HL-60/S4 treated with phorbol 12-myristate 13-acetate at 8.2 ng/mL for 4 days and 3 days (cell line): ENCODE measurements around the gene FSTL5.

Experiments used
- in situ Hi-C: fragments of 300-500 bp; cut with MboI; formaldehyde crosslinking; loops from 2 replicates; pipeline ENCODE4 v1.15.0; 2022; ENCODE audit warnings: low sequenced_read_pairs

Gene FSTL5

DNA sequence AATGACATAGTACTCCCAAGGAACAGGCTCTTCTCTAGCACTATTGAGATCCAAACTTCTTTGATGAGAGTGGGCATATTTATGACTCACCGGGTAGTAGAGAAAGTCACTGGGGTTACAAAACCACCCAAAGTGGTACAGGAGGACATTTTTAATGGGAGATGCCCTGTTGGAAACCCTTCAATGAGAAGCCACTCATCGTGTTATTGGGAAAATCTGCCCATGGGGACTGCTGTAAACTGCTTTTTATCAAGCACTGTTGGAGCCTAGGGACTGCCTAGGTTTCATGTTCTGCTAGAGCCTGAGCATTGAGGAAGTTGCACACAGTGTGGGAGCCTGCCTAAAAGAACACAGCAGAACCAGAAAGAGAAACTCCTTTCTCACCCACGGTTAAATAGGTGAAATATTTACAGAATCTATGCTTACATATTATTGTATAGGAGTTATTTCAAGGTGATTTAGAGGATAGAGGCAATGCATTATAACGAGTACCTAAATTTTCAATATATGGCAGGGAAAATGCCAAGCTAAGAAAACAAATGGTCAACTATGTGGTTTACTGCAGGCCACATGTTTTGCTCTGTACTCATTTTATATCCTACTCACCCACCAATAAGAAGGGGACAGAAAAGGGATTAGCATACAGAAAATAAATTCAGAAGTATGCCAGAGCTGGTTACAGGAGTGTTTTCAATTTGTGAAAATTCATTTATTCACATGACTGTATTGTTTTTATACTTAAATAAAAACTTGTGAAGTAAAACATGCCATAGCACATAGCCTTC is 559.1 kb downstream of the FSTL5 start:
- in situ Hi-C loops = no loop called here

DNA sequence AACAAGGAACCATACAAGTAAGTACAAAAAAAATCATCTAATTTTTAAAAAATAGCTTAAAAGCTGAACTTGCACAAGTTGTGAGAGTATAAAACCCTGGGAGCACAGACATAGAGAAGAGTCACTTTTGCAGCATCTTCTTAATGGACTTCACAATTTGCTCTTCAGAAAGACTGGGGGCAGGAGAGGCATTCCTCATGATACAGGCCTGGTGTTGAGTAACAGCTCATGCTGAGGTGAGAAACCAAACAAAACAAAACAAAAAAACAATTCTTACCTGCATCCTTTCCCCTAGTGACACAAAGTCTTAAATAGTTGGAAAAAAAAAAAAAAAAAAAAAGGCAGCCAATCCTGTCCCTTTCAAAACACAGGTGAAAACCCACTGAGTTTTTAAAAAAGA is 562.8 kb downstream of the FSTL5 start:
- in situ Hi-C loops = no loop called here

DNA sequence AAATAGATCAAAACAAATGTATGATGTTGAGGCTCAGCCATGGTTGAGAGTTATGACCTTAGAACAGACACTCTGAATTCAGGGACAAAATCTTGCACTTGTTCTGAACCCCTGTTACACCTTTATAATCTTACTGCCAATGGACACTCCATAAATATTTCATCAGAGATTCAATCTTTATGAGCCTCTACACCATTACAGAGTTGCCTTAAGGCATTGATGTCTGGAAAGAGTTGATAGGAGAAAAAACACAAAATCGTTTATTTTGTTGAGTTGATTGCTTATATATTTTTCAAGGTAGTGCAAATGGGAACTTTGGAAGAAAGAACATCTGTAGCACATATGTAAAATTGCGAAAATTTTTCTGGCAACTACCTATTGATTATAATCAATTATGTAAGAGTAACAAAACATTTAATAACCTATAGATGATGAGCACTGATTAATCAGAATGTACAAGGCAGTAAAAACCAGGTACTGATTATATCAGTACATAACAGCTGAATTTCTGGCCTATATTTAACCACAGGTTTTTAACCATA is 568.5 kb downstream of the FSTL5 start:
- in situ Hi-C loops = no loop called here

DNA sequence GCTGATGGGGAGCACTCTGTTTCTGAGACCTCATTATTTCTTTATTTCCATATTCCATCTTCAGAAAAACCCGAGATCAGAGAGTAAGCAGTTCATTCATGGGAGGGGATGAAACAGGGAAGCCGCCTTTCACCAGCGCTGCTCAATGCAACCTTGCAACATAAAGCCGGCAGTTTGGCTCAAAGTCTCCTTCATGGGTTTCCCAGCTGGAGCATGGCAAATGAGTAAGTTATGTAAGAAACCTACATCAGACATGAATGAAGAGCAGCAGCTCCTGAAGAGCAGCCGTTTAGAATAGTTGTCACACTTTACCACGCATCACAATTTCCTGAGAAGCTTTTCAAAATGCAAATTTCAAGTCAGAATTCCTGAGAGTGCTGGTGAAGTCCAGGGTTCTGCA is 578.8 kb downstream of the FSTL5 start:
- in situ Hi-C loops = no loop called here

DNA sequence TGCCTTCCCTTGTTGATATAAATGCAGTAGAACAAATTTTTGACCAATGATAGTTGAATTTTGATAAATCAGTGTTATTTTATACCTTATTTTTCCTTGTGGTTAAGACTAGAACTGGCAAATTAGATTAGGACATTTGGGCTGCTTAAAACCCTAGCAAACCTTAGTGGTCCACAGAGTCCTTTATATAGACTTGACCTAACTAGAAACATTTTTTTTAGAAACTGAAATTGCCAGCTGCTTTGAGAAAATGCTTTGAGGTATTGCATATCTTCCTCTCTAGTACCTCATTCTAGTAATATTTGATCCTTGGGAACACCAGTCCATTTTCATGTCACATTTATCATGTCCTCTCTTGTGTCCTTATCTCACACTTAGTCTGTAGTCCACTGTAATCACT is 580.3 kb downstream of the FSTL5 start:
- in situ Hi-C loops = no loop called here

DNA sequence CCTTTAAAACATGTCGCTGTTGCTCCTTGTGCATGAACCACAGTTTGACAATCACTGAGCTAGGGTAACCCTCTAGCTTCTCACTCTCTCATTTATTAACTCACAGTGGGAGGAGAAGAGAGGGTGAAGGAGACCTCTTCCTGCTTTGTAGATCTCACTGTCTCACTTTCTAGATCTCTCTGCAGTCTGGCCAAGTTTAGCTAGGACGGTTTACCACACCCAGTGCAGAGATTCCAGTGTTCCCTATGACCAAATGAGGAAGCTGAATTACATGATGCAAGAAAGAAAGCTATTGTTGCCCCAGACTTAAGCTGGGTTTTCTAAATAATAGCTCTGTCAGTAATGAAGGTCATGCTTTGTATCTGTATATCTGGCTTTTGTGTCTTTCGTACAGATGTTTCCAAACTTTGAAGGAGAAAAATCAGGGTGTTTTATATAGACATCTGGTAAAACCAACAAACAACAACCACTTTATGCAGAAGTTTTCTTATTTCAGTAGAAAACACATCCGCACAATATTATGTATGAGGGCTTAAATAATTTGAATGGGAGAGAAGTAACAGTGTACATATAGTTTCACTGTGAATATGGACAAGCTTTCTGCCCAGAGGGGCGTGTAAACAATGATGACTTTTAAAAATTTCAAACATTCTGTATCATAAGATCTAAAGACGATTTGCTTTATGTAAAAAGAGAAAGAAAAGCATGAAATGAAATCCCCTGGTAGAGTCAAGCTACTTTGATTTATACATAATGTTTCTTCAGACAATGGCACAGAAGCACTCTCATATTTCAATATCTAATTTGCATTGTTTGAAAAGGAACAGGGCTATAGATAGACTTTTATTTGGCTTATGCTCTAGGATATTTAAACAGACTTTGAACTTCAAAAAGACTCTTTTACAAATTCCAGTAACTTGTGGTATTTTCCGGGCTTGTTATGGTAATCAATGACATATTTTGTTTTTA is 582.3 kb downstream of the FSTL5 start:
- in situ Hi-C loops = no loop called here

DNA sequence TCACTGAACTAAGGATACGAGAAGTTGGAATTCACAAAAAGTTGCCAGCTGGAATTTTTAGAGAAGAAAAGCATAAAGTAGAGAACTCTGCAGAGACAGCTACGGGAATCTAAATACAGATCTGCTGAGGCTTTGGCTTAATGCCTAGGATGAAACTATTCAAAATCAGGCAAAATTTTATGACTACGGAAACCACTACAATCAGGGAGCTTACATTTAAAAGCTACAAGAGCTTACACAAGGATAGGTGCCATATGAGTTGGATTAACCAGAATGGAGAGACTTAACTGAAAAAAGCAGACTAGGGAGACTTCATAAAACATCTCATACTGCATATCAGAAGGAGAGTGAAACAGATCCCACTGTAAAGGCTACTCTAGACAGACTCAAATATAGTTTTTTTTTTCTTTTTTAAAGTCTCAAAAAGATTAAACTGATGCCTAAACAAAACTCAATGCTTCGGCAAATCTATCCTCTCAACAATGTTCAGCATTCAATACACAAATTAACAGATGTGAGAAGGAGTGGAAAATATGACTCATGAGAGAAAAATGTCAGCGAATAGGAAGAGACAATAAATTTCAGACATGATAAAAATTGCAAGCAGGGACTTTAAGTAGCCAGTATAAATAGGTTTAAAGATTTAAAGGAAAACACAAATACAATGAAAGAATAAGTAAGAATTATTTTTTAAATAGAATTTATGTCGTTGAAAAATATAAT is 586.1 kb downstream of the FSTL5 start:
- in situ Hi-C loops = no loop called here

DNA sequence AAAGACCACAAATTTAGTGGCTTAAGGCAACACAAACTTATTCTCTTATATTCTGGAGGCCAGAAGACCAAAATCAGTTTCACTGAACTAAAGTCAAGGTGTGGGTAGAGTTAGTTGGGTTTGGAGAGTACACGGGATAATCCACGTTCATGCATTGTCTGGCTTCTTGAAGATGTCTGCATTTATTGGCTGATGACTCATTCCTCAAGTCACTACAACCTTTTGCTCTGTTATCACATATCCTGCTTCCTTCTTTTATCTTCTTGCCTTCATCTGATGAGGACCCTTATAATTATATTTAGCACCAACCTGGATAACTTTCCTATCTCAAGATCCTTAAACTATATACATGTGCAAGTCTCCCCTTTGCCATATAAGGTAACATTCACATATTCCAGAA is 590.0 kb downstream of the FSTL5 start:
- in situ Hi-C loops = no loop called here

DNA sequence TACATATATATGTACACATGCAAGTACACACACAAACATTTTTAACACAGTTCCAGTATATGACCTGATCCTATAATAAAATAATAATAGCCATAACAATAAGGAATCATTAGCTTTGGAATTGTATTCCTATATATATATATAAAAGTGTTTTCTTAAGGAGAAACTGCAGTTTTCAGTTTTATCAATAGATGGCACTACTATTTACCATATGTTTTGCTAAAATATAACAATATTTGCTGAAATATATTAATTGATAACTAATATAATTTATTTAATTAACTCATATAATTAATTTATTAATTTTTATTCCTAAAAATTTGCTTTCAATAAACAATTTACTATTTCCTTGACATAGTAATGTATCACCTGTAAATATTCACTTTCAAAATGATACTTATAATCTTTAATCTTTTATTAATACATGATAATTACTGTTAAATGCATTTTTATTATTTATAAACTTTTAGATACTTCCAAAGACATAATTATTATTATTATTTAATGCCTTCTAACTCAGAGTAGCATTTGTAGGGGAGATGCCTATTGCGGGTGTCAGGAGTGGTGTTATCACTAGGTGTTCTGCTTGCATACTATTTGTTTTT is 599.5 kb downstream of the FSTL5 start:
- in situ Hi-C loops = no loop called here

DNA sequence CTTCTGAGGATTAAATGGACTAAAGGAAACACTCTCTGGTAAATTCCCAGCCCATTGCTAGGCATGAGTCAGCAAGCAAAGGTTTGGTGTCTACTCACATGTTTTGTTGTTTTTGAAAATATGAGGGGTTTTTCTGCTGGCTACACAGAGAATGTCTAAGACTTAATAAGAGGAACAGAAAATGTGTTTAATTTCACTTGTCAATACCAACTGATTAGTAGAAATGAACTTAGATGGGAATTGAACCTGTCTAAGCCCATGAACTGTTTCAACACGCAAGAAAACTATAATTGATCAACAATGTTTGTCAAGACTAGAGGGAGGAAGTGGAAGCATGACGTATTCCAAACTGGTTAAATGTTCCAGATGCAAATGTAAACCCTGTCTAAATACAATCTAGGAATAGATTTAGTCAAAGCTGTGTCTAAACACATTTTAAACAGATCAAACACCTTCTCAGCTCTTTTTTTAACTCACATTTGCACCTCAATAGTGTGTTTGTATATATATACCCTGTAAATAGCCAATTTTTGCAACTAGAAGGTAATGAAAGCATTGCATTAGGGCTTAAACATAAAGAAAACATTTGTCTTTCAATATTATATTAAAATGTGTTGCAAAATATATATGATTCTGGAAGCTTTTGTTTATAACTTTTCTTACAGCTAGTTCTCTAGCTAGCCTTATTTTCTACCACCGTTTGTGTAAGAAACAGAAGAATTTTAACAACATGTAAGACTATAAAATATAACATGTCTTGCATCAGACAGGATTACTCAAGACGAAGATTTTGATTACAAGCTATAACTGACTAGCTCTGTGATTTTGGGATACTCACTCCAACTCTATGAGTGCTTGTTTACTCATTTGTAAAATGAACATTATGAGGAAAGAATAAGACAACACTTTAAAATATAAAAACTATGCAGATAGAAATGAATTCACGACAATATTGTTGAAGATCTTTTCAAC is 607.8 kb downstream of the FSTL5 start:
- in situ Hi-C loops = no loop called here

DNA sequence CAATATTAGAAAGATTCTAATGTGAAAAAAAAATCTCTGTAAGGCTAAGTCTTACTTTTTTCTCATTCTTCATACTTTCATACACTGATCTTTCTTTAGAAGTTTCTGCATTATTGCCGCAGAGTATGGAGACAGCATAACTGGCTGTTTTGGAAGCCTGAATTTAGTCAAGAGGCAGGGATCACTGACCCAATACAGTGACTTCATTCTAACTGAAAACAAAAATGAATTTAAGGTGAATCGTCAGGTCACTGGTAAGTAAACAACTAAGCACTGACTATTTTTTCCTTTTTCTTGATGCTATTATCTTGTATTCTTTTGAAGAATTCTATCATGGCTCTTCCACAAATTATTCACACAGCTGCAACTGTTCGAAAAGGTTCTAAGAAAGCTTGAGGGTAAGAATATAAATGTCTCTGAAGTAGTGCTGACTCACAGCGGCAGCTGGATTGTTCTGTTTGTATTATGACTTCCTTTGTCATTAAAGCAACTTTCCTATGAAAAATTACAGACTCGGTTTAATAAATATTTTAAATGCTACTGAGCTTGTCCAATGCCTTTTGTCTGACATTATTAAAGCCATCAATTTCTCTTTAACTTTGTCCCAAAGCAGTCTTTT is 609.3 kb downstream of the FSTL5 start:
- in situ Hi-C loops = no loop called here

DNA sequence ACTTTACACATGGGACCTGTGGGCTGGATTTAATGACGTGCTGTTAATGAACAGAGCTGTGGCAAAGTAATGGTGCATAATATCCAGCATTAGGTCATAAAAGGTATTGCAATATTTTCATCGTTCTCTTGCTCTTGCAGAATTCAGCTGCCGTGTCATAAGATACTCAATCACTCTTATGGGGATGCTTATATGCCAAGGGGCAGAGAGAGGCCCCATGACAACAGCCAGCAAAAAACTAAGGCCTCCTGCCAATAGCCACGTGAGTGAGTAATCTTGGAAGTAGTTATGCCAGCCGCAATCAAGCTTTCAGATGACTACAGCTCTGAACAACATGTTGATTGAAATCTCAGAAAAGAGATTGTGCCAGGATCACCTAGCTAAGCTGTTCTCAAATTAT is 616.9 kb downstream of the FSTL5 start:
- in situ Hi-C loops = no loop called here

DNA sequence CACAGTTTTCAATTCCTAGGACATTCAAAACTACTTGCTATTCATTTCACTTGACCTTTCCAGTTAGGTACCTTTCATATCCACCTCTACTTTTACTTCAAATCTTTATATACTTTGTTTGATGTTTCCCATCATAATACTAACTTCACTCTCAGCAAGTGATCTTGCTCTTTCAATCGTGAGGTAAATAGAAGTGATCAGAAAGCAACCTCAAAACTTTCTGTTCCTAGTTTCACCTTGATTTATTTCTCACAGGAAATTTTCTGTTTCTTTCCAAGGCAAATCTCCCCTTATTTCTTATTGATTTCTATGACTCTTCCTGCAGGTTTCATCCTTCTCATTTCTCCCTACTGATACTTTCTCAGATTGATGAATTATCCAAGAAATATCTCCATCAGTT is 623.5 kb downstream of the FSTL5 start:
- in situ Hi-C loops = no loop called here

DNA sequence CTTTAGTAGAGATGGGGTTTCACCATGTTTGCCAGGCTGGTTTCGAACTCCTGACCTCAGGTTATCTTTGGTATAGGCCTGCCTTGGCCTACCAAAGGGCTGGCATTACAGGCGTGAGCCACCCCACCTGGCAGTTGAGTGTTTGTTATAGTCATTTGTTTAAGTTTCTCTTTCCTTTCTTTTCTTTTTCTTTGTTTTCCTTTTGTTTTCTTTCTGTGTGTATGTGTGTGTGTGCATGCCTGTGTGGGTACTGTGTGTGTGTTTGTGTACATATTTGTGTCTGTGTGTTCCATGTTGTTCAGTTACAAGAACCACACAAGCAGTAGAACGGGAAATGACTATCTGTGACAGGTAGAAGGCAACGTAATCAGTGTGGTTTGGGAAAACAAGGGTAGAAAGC is 624.9 kb downstream of the FSTL5 start:
- in situ Hi-C loops = no loop called here

DNA sequence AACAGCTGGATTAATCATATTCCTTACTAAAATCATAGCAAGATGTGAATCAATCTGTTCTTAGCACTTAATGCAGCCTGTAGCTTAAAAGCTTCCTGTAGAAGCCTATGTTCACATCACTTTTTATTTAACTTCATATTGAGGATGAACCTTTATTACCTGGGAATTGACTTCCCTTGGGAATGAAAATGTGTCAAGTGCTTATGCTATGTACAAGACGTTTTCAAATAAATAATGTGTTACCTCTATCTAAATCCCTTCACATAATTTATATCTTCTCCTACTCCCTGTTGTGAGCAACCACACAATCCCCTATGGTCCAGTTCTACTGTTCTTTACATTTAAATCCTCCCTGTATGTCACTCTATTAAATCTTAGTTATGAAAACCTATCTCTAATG is 633.1 kb downstream of the FSTL5 start:
- in situ Hi-C loops = no loop called here

DNA sequence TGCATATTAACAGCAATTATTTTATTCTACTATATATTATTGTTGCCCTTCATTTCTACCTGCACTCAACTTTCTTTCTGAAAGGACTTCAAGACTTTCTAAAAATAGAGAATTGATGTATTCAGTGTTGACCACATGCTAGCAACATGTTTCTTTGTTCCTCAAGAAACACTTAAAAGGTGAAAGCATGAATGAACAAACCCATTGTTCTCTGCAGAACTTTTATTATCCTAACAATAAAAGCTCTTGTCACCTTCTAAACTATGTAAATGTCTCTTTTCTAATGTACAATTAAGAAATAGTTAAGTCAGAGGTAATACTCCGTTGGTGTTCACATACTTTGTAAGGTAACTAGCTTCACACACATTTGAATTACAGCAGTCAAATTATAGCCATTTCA is 638.7 kb downstream of the FSTL5 start:
- in situ Hi-C loops = no loop called here

DNA sequence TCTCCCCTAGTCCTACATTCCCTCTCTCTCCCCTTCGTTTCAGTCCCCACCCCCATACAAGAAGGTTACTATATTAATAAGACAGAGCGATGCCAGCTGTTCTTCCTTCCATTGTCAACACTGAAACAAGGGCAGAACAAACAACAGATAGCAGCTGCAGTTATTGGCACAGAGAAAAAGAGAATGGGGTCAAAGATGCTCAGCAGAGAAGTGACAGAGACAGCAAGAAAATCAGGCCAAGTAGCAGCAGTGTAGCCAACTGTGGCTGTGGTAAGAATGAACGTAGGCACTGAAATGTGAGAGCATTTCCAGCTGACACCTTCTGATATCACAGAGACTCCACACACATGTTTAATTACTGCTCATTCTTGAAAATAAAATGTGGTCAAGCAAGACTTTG is 641.8 kb downstream of the FSTL5 start:
- in situ Hi-C loops = no loop called here

DNA sequence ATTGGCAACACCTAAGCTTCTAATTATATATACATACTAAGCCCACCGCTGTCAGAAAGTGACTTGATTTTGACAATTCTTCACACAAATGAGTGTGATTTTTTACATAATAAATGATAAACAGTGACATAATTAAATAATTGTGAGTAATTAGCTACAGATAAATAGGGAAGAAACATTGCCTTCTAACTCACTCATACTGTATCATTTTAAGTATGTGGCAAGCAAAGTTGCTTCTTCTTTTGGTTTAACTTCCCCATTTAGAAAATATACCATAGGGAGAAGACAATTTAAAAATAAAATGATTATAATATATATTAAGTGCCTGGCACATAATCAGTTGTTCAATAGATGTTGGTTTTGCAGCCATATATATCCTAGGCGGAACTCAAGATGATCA is 644.2 kb downstream of the FSTL5 start:
- in situ Hi-C loops = no loop called here

DNA sequence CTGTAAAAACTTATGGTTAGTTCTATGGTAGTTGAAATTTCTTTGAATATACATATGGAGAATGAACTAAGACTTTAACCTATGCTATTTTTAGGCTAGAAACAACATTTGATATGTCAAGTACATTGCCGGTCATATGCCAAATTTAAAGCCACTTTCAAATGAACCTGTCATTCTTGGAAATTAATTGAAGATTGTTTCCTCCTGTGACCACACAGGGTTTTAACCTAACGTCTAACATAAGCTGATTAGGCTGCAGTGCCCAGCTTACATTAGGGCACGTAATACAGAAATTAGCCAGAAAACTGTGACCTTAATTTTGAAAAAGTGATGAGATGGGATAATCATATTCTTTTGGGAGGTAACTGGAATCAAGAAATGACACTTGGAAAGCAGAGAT is 645.9 kb downstream of the FSTL5 start:
- in situ Hi-C loops = no loop called here
